HUDEP-2 (cell line): ENCODE results near the gene FLAD1.

Experiments used
- DNase-seq, 76 experiments: peaks; one replicate each; lab custom pipeline; 2025; ENCODE audit not compliant: unreplicated experiment in 76 of 76; lab: John Stamatoyannopoulos, UW

The FLAD1 gene

GRCh38 chr1:154951901-154952657 is 31.1 kb upstream of the FLAD1 start:
- no peak for DNase-seq

GRCh38 chr1:154952664-154953063 is 30.5 kb upstream of the FLAD1 start:
- no peak for DNase-seq

GRCh38 chr1:154953611-154954038 is 29.5 kb upstream of the FLAD1 start:
- no peak for DNase-seq

GRCh38 chr1:154954541-154954940 is 28.6 kb upstream of the FLAD1 start:
- DNase-seq = no peak

GRCh38 chr1:154955039-154955717 is 28.0 kb upstream of the FLAD1 start:
- peak in 44 of 76 experiments; percentile 4 to 73 (median 34) for DNase-seq

GRCh38 chr1:154955718-154956543 is 27.2 kb upstream of the FLAD1 start, which contains the start of gene PBXIP1:
TSS of gene PBXIP1 (minus strand) at chr1:154956099. CDS start at chr1:154953721, 2,378 bp downstream.
- DNase-seq = peak in 71 of 76 experiments; percentile 7 to 90 (median 71)

- DNase-seq = no peak
These were observed 26.6 kb upstream of the FLAD1 start for GRCh38 chr1:154956544-154956941.

GRCh38 chr1:154957091-154957657 is 26.0 kb upstream of the FLAD1 start:
- DNase-seq = peak in 15 of 76 experiments; percentile 6 to 40 (median 14)

- no peak for DNase-seq
These were observed 25.1 kb upstream of the FLAD1 start for GRCh38 chr1:154958036-154958435.

- DNase-seq = no peak
These were observed 24.3 kb upstream of the FLAD1 start for GRCh38 chr1:154958681-154959425.

- DNase-seq = no peak
These were observed 23.7 kb upstream of the FLAD1 start for GRCh38 chr1:154959426-154959780.

GRCh38 chr1:154960446-154961136 is 22.6 kb upstream of the FLAD1 start:
- DNase-seq = no peak

GRCh38 chr1:154961207-154962155 is 21.7 kb upstream of the FLAD1 start, which contains the start of gene PYGO2:
TSS of gene PYGO2 (minus strand) at chr1:154961782. CDS start at chr1:154961576, 206 bp downstream.
- DNase-seq = peak in 67 of 76 experiments; percentile 22 to 81 (median 63)

- peak in 18 of 76 experiments; percentile 3 to 79 (median 34) for DNase-seq
These were observed 20.9 kb upstream of the FLAD1 start for GRCh38 chr1:154962156-154962749.

GRCh38 chr1:154962795-154963330 is 20.3 kb upstream of the FLAD1 start:
- DNase-seq = no peak

GRCh38 chr1:154963643-154964042 is 19.5 kb upstream of the FLAD1 start:
- no peak for DNase-seq

- no peak for DNase-seq
These were observed 18.8 kb upstream of the FLAD1 start for GRCh38 chr1:154964359-154964758.

- no peak for DNase-seq
These were observed 17.0 kb upstream of the FLAD1 start for GRCh38 chr1:154966111-154966510.
